ENCODE data around the gene MS4A7.

The MS4A7 gene

DNA sequence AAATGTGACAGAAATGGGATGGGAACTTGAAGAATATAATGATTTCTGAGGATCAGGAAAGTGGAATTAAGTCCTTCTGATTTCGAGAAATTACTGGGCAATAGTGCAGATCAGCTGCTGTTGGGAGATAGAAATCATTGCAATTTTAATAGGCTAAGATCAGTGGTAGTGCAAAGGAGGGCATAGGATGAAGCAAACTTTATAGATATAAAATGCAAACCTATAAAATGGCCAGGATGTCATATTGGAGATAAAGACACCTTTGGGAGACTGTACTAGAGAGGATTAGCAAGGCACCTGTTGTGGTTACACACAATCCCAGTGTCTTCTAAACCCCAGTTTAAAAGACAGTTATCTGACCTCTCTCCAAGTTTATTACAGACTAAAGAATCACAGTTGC, 6.5 kb upstream of the MS4A7 start:
- Histone ChIP-seq H3K4me2 (ENCODE audit: insufficient read depth, low read length) (no peak overlapping the region), H3K79me2 (ENCODE audit: insufficient read depth, low read length) (no peaks in the 10 kb centered on the region), H3K27ac (ENCODE audit: low read length) (no peak overlapping the region), H3K9ac (ENCODE audit: low read depth, low read length) (no peak overlapping the region), H4K20me1 (ENCODE audit: insufficient read depth, low read length) (no peaks in the 10 kb centered on the region), H3K4me3 (ENCODE audit: low read depth in 1 of 2, low read length in 2 of 2) (no peak overlapping the region), H3K4me1 (ENCODE audit: insufficient read depth, low read length) (peaks cover 15% of the 10 kb centered on the region), H3K9me3 (ENCODE audit: insufficient read depth, low read length, severe bottlenecking) (no peaks in the 10 kb centered on the region), H2AFZ (ENCODE audit: low read depth, low read length) (no peak overlapping the region), H3K36me3 (ENCODE audit: insufficient read depth, low read length) (no peaks in the 10 kb centered on the region), H3K27me3 (ENCODE audit: insufficient read depth, low read length, poor library complexity) (no peaks in the 10 kb centered on the region)
- ATAC-seq (ENCODE audit: insufficient read depth, low read depth): no peak
- TF ChIP-seq, protein P1, sequence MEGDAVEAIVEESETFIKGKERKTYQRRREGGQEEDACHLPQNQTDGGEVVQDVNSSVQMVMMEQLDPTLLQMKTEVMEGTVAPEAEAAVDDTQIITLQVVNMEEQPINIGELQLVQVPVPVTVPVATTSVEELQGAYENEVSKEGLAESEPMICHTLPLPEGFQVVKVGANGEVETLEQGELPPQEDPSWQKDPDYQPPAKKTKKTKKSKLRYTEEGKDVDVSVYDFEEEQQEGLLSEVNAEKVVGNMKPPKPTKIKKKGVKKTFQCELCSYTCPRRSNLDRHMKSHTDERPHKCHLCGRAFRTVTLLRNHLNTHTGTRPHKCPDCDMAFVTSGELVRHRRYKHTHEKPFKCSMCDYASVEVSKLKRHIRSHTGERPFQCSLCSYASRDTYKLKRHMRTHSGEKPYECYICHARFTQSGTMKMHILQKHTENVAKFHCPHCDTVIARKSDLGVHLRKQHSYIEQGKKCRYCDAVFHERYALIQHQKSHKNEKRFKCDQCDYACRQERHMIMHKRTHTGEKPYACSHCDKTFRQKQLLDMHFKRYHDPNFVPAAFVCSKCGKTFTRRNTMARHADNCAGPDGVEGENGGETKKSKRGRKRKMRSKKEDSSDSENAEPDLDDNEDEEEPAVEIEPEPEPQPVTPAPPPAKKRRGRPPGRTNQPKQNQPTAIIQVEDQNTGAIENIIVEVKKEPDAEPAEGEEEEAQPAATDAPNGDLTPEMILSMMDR (IDR thresholded peaks at IDR 0.05; ENCODE audit: borderline replicate concordance, extremely low read depth, low read length, poor library complexity, severe bottlenecking): no peak
- TF ChIP-seq EZH2 (IDR thresholded peaks at IDR 0.05; ENCODE audit: borderline replicate concordance, low read depth, low read length, severe bottlenecking): no peak
- no peak for DNase-seq

DNA sequence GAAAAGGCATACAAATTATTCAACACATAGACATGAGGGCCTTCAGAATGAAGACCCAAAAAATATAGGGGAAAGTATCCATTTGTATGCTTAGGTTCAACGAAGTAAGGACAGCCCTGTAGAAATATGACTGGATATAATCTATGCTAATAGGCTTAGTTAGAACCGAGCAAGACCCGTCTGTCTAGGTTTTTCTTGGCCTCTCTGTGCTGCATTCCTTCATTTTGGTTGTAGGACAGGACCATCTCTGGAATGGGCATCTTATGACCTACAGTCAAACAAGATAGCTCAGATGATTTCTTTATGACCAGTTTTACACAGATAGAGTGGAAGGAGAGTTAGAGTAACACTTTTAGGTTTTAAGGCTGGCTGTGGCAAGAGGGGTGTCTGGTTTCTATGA, 5.6 kb upstream of the MS4A7 start:
- no peak for TF ChIP-seq EZH2 (IDR thresholded peaks at IDR 0.05; ENCODE audit: borderline replicate concordance, low read depth, low read length, severe bottlenecking)
- TF ChIP-seq, protein P1 (IDR thresholded peaks at IDR 0.05; ENCODE audit: borderline replicate concordance, extremely low read depth, low read length, poor library complexity, severe bottlenecking): no peak
- DNase-seq (no peak), ATAC-seq (ENCODE audit: insufficient read depth, low read depth) (no peak)
- Histone ChIP-seq H3K27ac (ENCODE audit: low read length) (no peak overlapping the region), H3K9me3 (ENCODE audit: insufficient read depth, low read length, severe bottlenecking) (no peaks in the 10 kb centered on the region), H3K27me3 (ENCODE audit: insufficient read depth, low read length, poor library complexity) (no peaks in the 10 kb centered on the region), H2AFZ (ENCODE audit: low read depth, low read length) (no peak overlapping the region), H3K4me2 (ENCODE audit: insufficient read depth, low read length) (no peak overlapping the region), H3K9ac (ENCODE audit: low read depth, low read length) (no peak overlapping the region), H3K36me3 (ENCODE audit: insufficient read depth, low read length) (no peaks in the 10 kb centered on the region), H3K79me2 (ENCODE audit: insufficient read depth, low read length) (no peaks in the 10 kb centered on the region), H3K4me1 (ENCODE audit: insufficient read depth, low read length) (peaks cover 23% of the 10 kb centered on the region), H4K20me1 (ENCODE audit: insufficient read depth, low read length) (no peaks in the 10 kb centered on the region), H3K4me3 (ENCODE audit: low read depth in 1 of 2, low read length in 2 of 2) (no peak overlapping the region)

DNA sequence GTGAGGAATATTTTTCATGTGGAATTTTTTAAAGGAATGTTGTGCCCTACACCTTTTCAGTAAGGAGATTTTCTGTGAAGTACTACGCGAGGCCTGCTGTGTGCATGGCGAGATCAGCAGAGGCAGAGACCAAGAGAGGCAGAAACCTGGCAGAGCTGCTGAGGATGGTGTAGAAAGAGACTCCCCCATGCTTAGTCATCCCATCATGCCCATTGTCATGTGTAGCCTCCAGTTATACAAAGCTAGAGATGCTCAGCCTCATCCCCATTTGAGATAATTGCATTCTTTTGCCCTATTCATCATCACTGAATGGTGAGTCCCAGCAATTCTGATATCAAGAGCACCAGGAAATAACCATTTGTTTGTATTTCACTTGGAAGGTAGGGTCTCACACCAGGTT, 3.0 kb upstream of the MS4A7 start:
- H3K9ac ChIP-seq (ENCODE audit: low read depth, low read length): no peak overlapping the region

More for the DNA sequence above, 3.0 kb upstream of the MS4A7 start:
- DNase-seq (no peak), ATAC-seq (ENCODE audit: insufficient read depth, low read depth) (no peak)
- Histone ChIP-seq H3K4me1 (ENCODE audit: insufficient read depth, low read length) (peaks cover 36% of the 10 kb centered on the region), H3K27ac (ENCODE audit: low read length) (no peak overlapping the region), H3K4me2 (ENCODE audit: insufficient read depth, low read length) (no peak overlapping the region), H3K9me3 (ENCODE audit: insufficient read depth, low read length, severe bottlenecking) (no peaks in the 10 kb centered on the region), H4K20me1 (ENCODE audit: insufficient read depth, low read length) (no peaks in the 10 kb centered on the region), H3K79me2 (ENCODE audit: insufficient read depth, low read length) (no peaks in the 10 kb centered on the region), H3K27me3 (ENCODE audit: insufficient read depth, low read length, poor library complexity) (no peaks in the 10 kb centered on the region), H2AFZ (ENCODE audit: low read depth, low read length) (no peak overlapping the region), H3K4me3 (ENCODE audit: low read depth in 1 of 2, low read length in 2 of 2) (no peak overlapping the region), H3K36me3 (ENCODE audit: insufficient read depth, low read length) (no peaks in the 10 kb centered on the region)
- TF ChIP-seq EZH2 (IDR thresholded peaks at IDR 0.05; ENCODE audit: borderline replicate concordance, low read depth, low read length, severe bottlenecking): no peak
- TF ChIP-seq, protein P1 (IDR thresholded peaks at IDR 0.05; ENCODE audit: borderline replicate concordance, extremely low read depth, low read length, poor library complexity, severe bottlenecking): no peak
